HEK293T (cell line): ENCODE results near the gene MPZL3.

Source experiments
- CTCF ChIA-PET: fragments of 350-600 bp; formaldehyde crosslinking; extraction: SDS; loops from one replicate; lab custom pipeline; 2021; ENCODE audit warnings: antibody characterized with exemption, inconsistent platforms; lab: Yijun Ruan, JAX
- POLR2A ChIA-PET: fragments of 350-600 bp; formaldehyde crosslinking; extraction: SDS; loops from one replicate; lab custom pipeline; 2020; ENCODE audit warnings: antibody characterized with exemption, inconsistent platforms; lab: Yijun Ruan, JAX
- DNase-seq: peaks from one replicate; pipeline ENCODE4 v3.0.0; 2012; ENCODE audit warnings: mixed read lengths; ENCODE audit errors: extremely low spot score
- ARNT ChIP-seq: fragments of 450-650 bp; IDR thresholded peaks from 2 replicates; pipeline ENCODE4 v1.6.1; 2017; ENCODE audit warnings: mild to moderate bottlenecking
- BHLHE40 ChIP-seq: fragments of 450-650 bp; IDR thresholded peaks from 2 replicates; pipeline ENCODE4 v1.6.1; 2016; ENCODE audit warnings: mild to moderate bottlenecking, moderate library complexity, borderline replicate concordance
- CTBP1 ChIP-seq: fragments of 450-650 bp; IDR thresholded peaks from 2 replicates; pipeline ENCODE4 v1.6.1; 2016; ENCODE audit warnings: borderline replicate concordance
- ELF4 ChIP-seq: fragments of 450-650 bp; IDR thresholded peaks from 2 replicates; pipeline ENCODE4 v1.6.1; 2017; ENCODE audit warnings: antibody characterized with exemption
- FOXA1 ChIP-seq: fragments of 450-650 bp; IDR thresholded peaks from 2 replicates; pipeline ENCODE4 v1.6.1; 2016; ENCODE audit warnings: mild to moderate bottlenecking
- FOXK2 ChIP-seq: fragments of 450-650 bp; IDR thresholded peaks from 2 replicates; pipeline ENCODE4 v1.6.1; 2016; ENCODE audit warnings: mild to moderate bottlenecking
- FOXM1 ChIP-seq: fragments of 450-650 bp; IDR thresholded peaks from 2 replicates; pipeline ENCODE4 v1.6.1; 2017; ENCODE audit warnings: mild to moderate bottlenecking, borderline replicate concordance
- HDGF ChIP-seq: fragments of 450-650 bp; IDR thresholded peaks from 2 replicates; pipeline ENCODE4 v1.6.1; 2017; ENCODE audit warnings: antibody characterized with exemption, borderline replicate concordance
- L3MBTL2 ChIP-seq: fragments of 450-650 bp; conservative IDR thresholded peaks from 2 replicates; pipeline ENCODE4 v1.6.1; 2016; ENCODE audit warnings: mild to moderate bottlenecking
- LEF1 ChIP-seq: fragments of 450-650 bp; IDR thresholded peaks from 2 replicates; pipeline ENCODE4 v1.6.1; 2017; ENCODE audit warnings: mild to moderate bottlenecking, borderline replicate concordance
- NFRKB ChIP-seq: fragments of 450-650 bp; IDR thresholded peaks from 2 replicates; pipeline ENCODE4 v1.6.1; 2016; ENCODE audit warnings: mild to moderate bottlenecking, moderate library complexity
- SP1 ChIP-seq: fragments of 450-650 bp; IDR thresholded peaks from 2 replicates; pipeline ENCODE4 v1.6.1; 2017
- SUZ12 ChIP-seq: fragments of 450-650 bp; IDR thresholded peaks from 2 replicates; pipeline ENCODE4 v1.6.1; 2016; ENCODE audit warnings: mild to moderate bottlenecking
- TARDBP ChIP-seq: fragments of 450-650 bp; IDR thresholded peaks from 2 replicates; pipeline ENCODE4 v1.6.1; 2016
- ZNF384 ChIP-seq: fragments of 450-650 bp; IDR thresholded peaks from 2 replicates; pipeline ENCODE4 v1.6.1; 2016
- TF ChIP-seq, protein P1 (sequence below): fragments of 450-650 bp; IDR thresholded peaks from 2 replicates; pipeline ENCODE4 v1.6.1; 2016

MPZL3 gene

DNA sequence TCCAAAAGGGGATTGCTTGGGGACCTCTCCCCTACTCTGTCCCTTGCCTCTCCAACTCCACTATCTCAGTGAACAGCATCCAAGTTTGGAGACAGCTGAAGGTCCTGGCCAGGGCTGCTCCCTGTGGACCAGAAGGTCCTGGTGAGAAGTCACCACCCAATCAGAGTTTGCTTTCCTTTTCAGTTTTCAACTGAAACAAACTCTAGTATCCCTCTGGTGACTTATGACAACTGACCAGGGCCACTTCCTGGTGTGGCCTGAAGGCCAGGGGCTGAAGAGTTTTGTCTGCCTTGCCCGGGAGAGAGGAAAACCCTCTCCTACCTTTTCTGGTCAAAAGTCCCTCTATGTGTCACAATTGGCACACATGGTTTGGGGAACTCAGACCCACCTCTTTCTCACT is 32.4 kb downstream of the MPZL3 start:
- TF ChIP-seq TARDBP (no peak), NFRKB (no peak), CTBP1 (no peak), ZNF384 (no peak), SP1 (no peak)
- CTCF ChIA-PET, result no interaction called here
- no peak for DNase-seq
- POLR2A ChIA-PET, result no interaction called here

DNA sequence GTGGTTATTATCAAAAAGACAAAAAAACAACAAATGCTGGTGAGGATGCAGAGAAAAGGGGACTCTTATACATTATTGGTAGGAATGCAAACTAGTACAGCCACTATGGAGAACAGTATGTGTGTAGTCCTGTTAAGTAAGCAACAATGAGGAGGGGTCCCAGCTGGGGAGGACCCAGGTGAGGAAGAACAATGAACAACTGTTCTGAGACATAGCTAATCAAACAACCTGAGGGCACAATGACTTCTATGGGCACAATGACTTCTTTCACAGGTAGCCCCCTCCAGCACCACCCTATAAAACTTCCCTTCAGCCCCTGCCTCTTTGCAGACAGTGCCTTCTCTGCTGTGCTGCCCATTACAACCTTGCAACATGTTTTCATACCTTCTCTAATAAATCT is 32.9 kb downstream of the MPZL3 start:
- POLR2A ChIA-PET, result no interaction called here
- no peak for DNase-seq
- CTCF ChIA-PET, result no interaction called here

DNA sequence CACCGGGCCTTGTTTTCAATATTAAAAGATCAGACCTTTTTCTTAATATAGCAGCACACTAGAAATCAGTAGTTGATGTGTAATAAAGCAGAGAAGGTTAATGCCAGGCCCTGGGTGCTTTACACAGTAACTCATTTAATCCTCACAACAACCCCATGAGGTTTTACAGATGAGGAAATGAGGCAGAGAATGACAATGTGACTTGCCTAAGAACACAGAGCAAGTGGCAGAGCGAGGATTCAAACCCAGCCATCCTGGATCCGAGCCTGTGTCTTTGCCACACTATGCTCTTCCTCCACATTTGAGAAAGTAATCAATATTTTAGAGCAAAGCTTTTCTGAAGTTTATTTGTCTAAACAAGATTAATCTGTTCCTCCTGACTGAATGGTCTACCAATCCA is 34.6 kb downstream of the MPZL3 start:
- no peak for TF ChIP-seq TARDBP
- no peak for TF ChIP-seq CTBP1
- no peak for TF ChIP-seq SUZ12
- TF ChIP-seq FOXK2, result no peak
- no peak for TF ChIP-seq NFRKB
- TF ChIP-seq, protein P1, sequence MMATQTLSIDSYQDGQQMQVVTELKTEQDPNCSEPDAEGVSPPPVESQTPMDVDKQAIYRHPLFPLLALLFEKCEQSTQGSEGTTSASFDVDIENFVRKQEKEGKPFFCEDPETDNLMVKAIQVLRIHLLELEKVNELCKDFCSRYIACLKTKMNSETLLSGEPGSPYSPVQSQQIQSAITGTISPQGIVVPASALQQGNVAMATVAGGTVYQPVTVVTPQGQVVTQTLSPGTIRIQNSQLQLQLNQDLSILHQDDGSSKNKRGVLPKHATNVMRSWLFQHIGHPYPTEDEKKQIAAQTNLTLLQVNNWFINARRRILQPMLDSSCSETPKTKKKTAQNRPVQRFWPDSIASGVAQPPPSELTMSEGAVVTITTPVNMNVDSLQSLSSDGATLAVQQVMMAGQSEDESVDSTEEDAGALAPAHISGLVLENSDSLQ, result no peak
- no peak for TF ChIP-seq FOXA1
- TF ChIP-seq BHLHE40, result no peak
- no peak for TF ChIP-seq L3MBTL2
- TF ChIP-seq ELF4, result no peak
- POLR2A ChIA-PET, result no interaction called here
- CTCF ChIA-PET, result no interaction called here
- no peak for DNase-seq

More for the DNA sequence above, 32.9 kb downstream of the MPZL3 start:
- TF ChIP-seq SP1, result no peak
- no peak for TF ChIP-seq ZNF384
- no peak for TF ChIP-seq ELF4
- TF ChIP-seq SUZ12, result no peak
- TF ChIP-seq TARDBP, result no peak
- TF ChIP-seq FOXK2, result no peak
- no peak for TF ChIP-seq BHLHE40
- no peak for TF ChIP-seq LEF1
- TF ChIP-seq CTBP1, result no peak
- TF ChIP-seq ARNT, result no peak
- TF ChIP-seq FOXM1, result no peak
- TF ChIP-seq FOXA1, result no peak

DNA sequence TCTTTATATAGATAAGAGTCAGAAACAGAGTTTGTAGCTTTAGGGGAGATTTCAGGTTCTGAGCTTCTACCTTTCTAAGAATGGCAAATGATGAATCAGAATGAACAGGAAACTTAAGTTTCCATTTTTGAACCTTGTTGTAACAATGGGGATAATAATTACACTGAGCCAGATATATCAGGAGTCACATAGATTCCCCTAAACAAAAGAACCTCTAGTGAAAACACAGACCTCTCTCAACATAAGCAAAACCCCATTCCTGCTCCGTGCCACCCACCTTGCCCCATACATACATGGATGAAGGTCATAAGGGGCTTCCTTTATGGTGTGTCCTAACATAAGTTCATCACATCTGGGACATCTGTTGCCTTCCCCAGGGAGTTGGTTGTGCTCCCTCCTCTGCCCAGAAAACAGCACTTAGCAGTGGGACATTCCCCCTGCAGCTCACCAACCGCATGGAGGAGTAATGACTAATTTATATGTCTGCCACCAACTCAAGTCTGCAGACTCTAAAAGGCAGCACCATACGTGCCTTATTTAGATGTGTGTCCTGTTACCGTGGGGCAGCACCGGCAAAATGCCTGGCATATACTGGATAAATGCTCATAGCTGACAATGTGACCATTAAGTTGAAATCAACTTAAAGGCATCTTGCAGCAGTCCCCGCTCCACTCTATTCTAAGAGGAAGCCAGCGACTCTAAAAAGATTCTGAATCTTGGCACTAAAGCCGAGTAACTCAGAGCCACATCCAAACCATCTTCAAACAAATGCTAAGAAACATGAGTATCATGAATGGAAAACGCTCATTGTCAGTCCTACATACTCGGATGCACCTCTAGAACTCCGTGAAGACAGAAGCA is 35.3 kb downstream of the MPZL3 start:
- CTCF ChIA-PET, result no interaction called here
- POLR2A ChIA-PET, result no interaction called here
- DNase-seq, result no peak
- no peak for TF ChIP-seq ZNF384
- no peak for TF ChIP-seq ARNT
- TF ChIP-seq FOXK2, result no peak
- TF ChIP-seq FOXM1, result no peak
- TF ChIP-seq SUZ12, result no peak
- TF ChIP-seq, protein P1, result no peak
- no peak for TF ChIP-seq ELF4
- TF ChIP-seq L3MBTL2, result no peak
- TF ChIP-seq CTBP1, result no peak
- TF ChIP-seq TARDBP, result no peak
- TF ChIP-seq FOXA1, result no peak
- no peak for TF ChIP-seq NFRKB
- TF ChIP-seq HDGF, result no peak
- no peak for TF ChIP-seq BHLHE40
- no peak for TF ChIP-seq SP1
- no peak for TF ChIP-seq LEF1

DNA sequence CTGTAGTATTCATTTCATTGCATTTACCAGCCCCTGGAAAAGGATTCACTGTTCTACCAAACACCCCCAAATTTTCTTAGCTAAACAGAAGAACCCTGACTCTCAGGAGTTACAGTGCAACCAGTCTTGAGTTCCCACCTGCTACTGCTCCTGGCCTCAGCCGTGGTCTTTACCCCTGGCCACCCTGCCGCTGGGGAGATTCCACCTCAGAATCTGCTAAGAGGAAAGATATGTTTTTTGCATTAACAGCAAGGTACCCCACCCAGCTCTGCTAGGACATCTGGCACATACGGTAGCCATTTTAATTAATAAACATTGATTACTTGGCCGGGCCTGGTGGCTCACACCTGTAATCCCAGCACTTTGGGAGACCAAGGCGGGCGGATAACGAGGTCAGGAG is 36.4 kb downstream of the MPZL3 start:
- ChIA-PET CTCF (no interaction called here), POLR2A (no interaction called here)
- TF ChIP-seq SUZ12 (no peak), SP1 (no peak), NFRKB (no peak), ARNT (no peak), FOXA1 (no peak), CTBP1 (no peak), BHLHE40 (no peak), FOXK2 (no peak)
- TF ChIP-seq, protein P1, result no peak
- DNase-seq, result no peak

DNA sequence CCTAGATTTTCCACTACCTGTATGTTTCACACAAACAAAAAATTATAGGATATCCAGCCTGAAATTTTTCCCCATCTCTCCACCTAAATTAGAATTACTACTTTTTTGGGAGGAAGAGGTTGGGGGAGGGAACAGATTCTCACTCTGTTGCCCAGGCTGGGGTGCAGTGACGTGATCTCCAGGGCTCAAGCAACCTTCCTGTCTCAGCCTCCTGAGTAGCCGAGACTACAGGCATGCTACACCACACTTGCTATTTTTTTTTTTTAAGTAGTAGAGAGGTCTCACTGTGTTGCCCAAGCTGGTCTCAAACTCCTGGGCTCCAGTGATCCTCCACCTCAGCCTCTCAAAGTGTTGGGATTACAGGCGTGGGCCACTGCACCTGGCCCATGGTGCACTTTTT is 36.9 kb downstream of the MPZL3 start:
- CTCF ChIA-PET, result no interaction called here
- POLR2A ChIA-PET, result no interaction called here
- DNase-seq, result no peak
- TF ChIP-seq BHLHE40 (no peak), SP1 (no peak), FOXM1 (no peak), FOXK2 (no peak), L3MBTL2 (no peak), ARNT (no peak), LEF1 (no peak), CTBP1 (no peak), SUZ12 (no peak), FOXA1 (no peak), ELF4 (no peak), HDGF (no peak), ZNF384 (no peak), NFRKB (no peak), TARDBP (no peak)
- TF ChIP-seq, protein P1, result no peak
